Sigmoid colon (tissue), 7 donors: ENCODE data around the gene TNRC18. TPM values are rescaled to one million over a fixed set of nuclear protein-coding genes. Genes with fewer than 3 reads are reported as not detected.

ENCODE experiments used
- DNase-seq: peaks from one replicate; pipeline ENCODE4 v3.0.0-alpha.2; 2019
- H3K27ac ChIP-seq, 4 donors: fragments of 200-600 bp; sonication (generic); one replicate each; pipeline ENCODE4 v1.5.1; 2016 to 2019; ENCODE audit warnings: mild to moderate bottlenecking in 1 of 4
- H3K27me3 ChIP-seq, 3 donors: fragments of 200-600 bp; sonication (generic); one replicate each; pipeline ENCODE4 v1.5.1; 2019; ENCODE audit warnings: mild to moderate bottlenecking in 1 of 3
- H3K36me3 ChIP-seq, 4 donors: fragments of 200-600 bp; sonication (generic); one replicate each; pipeline ENCODE4 v1.5.1; 2016 to 2019
- H3K4me1 ChIP-seq, 4 donors: fragments of 200-600 bp; sonication (generic); one replicate each; pipeline ENCODE4 v1.5.1; 2017 to 2019
- H3K4me3 ChIP-seq, 4 donors: fragments of 200-600 bp; sonication (generic); one replicate each; pipeline ENCODE4 v1.5.1; 2017 to 2019; ENCODE audit warnings: mild to moderate bottlenecking in 2 of 4, moderate library complexity in 1 of 4
- H3K9me3 ChIP-seq, 4 donors: fragments of 200-600 bp in 3 of 4; sonication (generic) in 3 of 4; one replicate each; pipeline versions ENCODE4 v1.5.1 to v1.6.1; 2013 to 2019
- EP300 ChIP-seq, 4 donors: sonication (generic); formaldehyde crosslinking; IDR thresholded peaks; one replicate each; pipeline ENCODE4 v1.6.1; 2017; ENCODE audit warnings: antibody characterized with exemption in 4 of 4
- POLR2A ChIP-seq, 2 donors: fragments of 450-650 bp; IDR thresholded peaks; one replicate each; pipeline ENCODE4 v1.6.1; 2016; ENCODE audit warnings: antibody characterized with exemption in 2 of 2, mild to moderate bottlenecking in 2 of 2, moderate library complexity in 2 of 2
- POLR2AphosphoS5 ChIP-seq, 4 donors: sonication (generic); formaldehyde crosslinking; IDR thresholded peaks; one replicate each; pipeline ENCODE4 v1.6.1; 2017; ENCODE audit warnings: antibody characterized with exemption in 4 of 4
- WGBS, 2 donors: extraction: QIAGEN DNeasy Blood & Tissue Kit; methylation state at CpG; one replicate each; pipeline ENCODE4 v1.1.7; 2013; 5-methylcytosine and 5-hydroxymethylcytosine counted together
- intact Hi-C: fragments of 100-400 bp; cut with DNase I; formaldehyde crosslinking; loops from one replicate; pipeline ENCODE4 v1.15.1; 2023
- polyA plus RNA-seq, 3 donors: library from polyadenylated mRNA; stranded (reverse); fragments of 200-250 nt; gene quantifications; one replicate each; pipeline ENCODE4 v1.2.3, GENCODE V29; 2013
- total RNA-seq, 4 donors: library from RNA; depleted of rRNA; stranded (reverse); fragments of >200 nt; gene quantifications; one replicate each; pipeline ENCODE4 v1.1.0, GENCODE V29; 2016
- TF ChIP-seq, protein P1 (sequence below), 4 experiments: fragments of 450-650 bp in 3 of 4; fragments of 200-600 bp in 1 of 4; IDR thresholded peaks; one replicate each; pipeline ENCODE4 v1.5.1; 2016 to 2019; ENCODE audit warnings: antibody characterized with exemption in 4 of 4, mild to moderate bottlenecking in 3 of 4, moderate library complexity in 2 of 4
- donor health status: healthy with polysubstance abuse.
- donor health status: Bipolar disorder and iron deficiency.
- donor health status: healthy.

The TNRC18 gene
- total and polyA plus RNA-seq, 7 donors = 12.6 to 187 (median 44.9) TPM

DNA sequence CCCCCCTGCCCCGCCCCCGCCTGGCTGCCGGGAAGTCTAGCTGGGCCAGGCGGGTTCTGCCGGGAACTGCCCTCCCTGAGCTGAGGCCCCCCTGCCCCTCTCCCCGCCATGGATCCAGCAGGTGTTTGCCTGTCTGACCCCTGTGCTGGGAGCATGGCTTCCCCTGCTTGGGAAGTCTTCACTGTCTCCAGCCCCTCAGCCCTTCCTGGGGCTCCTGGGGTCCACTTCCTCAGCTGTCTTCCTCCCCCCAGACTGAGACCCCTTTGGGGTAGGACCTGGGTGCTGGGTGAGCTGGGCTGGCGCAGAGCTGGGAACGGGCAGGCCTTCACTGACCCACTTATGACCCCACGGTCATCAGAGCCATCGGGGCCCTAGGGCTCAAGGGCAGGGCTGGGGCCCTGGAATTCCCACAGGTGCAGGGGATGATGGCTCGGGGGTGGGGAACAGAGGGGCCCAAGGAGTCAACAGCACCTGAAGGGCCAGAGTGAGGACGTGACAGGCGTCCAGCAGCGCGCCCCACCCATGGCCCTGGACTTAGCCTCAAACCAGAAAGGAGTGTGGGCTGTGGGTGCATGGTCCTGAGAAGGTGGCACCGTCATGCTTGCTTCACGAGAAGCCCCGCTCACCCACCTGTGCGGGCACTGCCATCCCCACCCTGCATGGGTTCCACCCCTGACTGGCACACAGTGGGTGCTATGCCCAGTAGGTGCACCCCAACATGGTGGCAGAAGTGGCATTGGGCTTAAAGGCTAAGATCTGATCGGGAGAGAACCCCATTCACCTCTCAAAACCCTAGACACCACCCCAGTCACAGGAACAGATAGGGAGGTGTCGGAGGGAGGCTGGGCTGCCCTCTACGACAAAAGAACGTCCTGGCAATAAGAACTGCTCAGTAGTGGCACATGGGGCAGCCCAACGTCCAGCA, 16.2 kb upstream of the TNRC18 start:
- Histone ChIP-seq H3K36me3 (no peaks in the 10 kb centered on the region), H3K9me3 (no peaks in the 10 kb centered on the region), H3K27me3 (no peaks in the 10 kb centered on the region), H3K27ac (no peak overlapping the region), H3K4me3 (no peak overlapping the region), H3K4me1 (peaks cover 0 to 31% (median 10%) of the 10 kb centered on the region in 4 donors)
- WGBS, 2 donors = 87 to 90% methylated on average over 24 of the region's 24 CpGs
- DNase-seq = no peak
- TF ChIP-seq POLR2A (IDR thresholded peaks at IDR 0.05) = no peak
- TF ChIP-seq EP300 (IDR thresholded peaks at IDR 0.05) = no peak
- no peak for TF ChIP-seq POLR2AphosphoS5 (IDR thresholded peaks at IDR 0.05)
- TF ChIP-seq, protein P1, sequence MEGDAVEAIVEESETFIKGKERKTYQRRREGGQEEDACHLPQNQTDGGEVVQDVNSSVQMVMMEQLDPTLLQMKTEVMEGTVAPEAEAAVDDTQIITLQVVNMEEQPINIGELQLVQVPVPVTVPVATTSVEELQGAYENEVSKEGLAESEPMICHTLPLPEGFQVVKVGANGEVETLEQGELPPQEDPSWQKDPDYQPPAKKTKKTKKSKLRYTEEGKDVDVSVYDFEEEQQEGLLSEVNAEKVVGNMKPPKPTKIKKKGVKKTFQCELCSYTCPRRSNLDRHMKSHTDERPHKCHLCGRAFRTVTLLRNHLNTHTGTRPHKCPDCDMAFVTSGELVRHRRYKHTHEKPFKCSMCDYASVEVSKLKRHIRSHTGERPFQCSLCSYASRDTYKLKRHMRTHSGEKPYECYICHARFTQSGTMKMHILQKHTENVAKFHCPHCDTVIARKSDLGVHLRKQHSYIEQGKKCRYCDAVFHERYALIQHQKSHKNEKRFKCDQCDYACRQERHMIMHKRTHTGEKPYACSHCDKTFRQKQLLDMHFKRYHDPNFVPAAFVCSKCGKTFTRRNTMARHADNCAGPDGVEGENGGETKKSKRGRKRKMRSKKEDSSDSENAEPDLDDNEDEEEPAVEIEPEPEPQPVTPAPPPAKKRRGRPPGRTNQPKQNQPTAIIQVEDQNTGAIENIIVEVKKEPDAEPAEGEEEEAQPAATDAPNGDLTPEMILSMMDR (IDR thresholded peaks at IDR 0.05) = no peak
- intact Hi-C loops = no loop called here

DNA sequence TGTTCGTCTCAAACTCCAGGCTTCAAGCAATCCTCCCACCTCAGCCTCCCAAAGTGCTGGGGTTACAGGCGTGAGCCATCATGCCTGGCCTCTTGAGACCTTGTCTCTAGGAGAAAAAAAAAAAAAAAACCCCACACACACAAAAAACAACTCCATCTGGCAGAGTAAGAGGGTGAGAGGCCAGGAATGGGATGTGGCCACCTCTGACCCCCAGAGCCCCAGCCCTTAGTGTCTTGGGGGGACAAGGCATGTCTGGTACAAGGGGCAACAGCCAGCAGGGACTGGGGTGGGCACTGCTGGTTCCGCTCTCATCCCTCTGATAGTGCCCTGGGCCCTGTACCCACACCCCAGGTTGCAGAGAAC, 15.6 kb upstream of the TNRC18 start:
- H3K9me3 ChIP-seq = no peaks in the 10 kb centered on the region
- H3K27me3 ChIP-seq = no peaks in the 10 kb centered on the region
- no peaks in the 10 kb centered on the region for H3K36me3 ChIP-seq
- TF ChIP-seq EP300 (IDR thresholded peaks at IDR 0.05) (no peak), POLR2A (IDR thresholded peaks at IDR 0.05) (no peak), POLR2AphosphoS5 (IDR thresholded peaks at IDR 0.05) (no peak)
- TF ChIP-seq, protein P1 (IDR thresholded peaks at IDR 0.05) = no peak
- intact Hi-C loops = no loop called here
- 86 to 87% methylated on average over 3 of the region's 3 CpGs for WGBS, 2 donors
- DNase-seq = no peak
- no peak overlapping the region for H3K4me3 ChIP-seq
- no peak overlapping the region for H3K27ac ChIP-seq
- peaks cover 0 to 31% (median 10%) of the 10 kb centered on the region in 4 donors for H3K4me1 ChIP-seq

DNA sequence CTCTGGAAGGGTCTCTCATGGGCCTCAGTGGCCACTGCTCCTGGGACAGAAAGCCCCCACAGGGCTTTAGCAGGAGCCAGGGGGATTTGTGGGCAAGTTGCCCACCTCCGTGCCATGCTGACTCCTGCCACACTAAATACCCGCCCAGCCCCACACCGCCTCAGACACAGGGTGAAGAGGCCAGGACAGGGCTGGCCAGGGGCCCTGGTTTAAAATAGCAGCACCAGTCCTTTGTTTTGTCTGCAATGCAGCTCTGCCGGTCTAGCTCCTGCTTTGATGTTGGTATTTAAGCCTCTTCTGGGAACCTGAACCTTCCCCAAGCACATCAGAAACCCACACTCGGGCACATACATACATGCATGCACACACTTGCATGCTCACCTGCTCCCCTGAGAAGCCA, 14.4 kb upstream of the TNRC18 start:
- no peak for DNase-seq
- H3K27ac ChIP-seq = peak overlapping the region in 2 of 4 donors; percentile 36 to 65
- H3K27me3 ChIP-seq = no peaks in the 10 kb centered on the region
- intact Hi-C loops = no loop called here
- H3K4me1 ChIP-seq = peaks cover 0 to 31% (median 10%) of the 10 kb centered on the region in 4 donors
- H3K4me3 ChIP-seq = no peak overlapping the region
- WGBS, 2 donors = 93 to 96% methylated on average over 5 of the region's 5 CpGs
- H3K9me3 ChIP-seq = peaks cover 0 to 3% (median 0%) of the 10 kb centered on the region in 4 donors
- H3K36me3 ChIP-seq = no peaks in the 10 kb centered on the region
- TF ChIP-seq, protein P1 (IDR thresholded peaks at IDR 0.05) = no peak
- TF ChIP-seq POLR2AphosphoS5 (IDR thresholded peaks at IDR 0.05) = no peak
- TF ChIP-seq POLR2A (IDR thresholded peaks at IDR 0.05) = no peak
- TF ChIP-seq EP300 (IDR thresholded peaks at IDR 0.05) = no peak

DNA sequence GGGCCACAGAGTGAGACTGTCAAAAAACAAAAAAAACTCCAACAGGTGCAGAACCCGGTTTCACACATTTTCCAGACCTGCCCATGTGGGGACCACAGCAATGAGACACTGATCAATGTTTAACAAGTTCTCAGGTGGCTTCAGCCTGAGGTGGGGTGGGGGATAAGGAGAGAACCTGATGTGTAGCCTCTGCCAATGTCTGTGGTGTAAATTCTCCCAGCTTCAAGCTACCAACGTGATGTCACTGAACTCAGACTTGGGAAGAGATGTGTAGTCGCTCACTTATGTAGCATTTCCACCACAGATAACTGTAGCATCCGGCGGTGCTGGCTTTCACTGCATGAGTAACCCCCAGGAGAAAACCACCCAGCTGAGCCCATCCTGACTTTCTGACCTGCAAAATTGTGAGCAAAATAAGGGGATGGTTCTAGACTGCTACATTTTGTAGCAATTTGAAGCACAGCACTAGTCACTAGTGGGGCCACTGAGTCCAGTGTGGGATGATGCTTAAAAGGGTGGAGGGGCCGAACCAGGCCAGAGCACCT, 13.8 kb upstream of the TNRC18 start:
- peak overlapping the region in 1 of 4 donors; percentile 65 for H3K27ac ChIP-seq
- no peaks in the 10 kb centered on the region for H3K27me3 ChIP-seq
- 96 to 97% methylated on average over 6 of the region's 6 CpGs for WGBS, 2 donors
- intact Hi-C loops = no loop called here
- peaks cover 0 to 3% (median 0%) of the 10 kb centered on the region in 4 donors for H3K9me3 ChIP-seq
- DNase-seq = no peak
- TF ChIP-seq, protein P1 (IDR thresholded peaks at IDR 0.05) = no peak
- TF ChIP-seq POLR2A (IDR thresholded peaks at IDR 0.05) = no peak
- TF ChIP-seq POLR2AphosphoS5 (IDR thresholded peaks at IDR 0.05) = no peak
- TF ChIP-seq EP300 (IDR thresholded peaks at IDR 0.05) = no peak
- H3K4me1 ChIP-seq = peaks cover 0 to 28% (median 10%) of the 10 kb centered on the region in 4 donors
- no peak overlapping the region for H3K4me3 ChIP-seq
- no peaks in the 10 kb centered on the region for H3K36me3 ChIP-seq
